GM21737 (cell line): ENCODE measurements around the gene SLC38A1.
"Not testable (repeated sequence)": the region's sequence is repeated elsewhere in the genome, so short reads cannot be mapped to it uniquely, and the experiment has no call there.

Experiments used
- ATAC-seq: cut with Tn5 transposase; IDR thresholded peaks from one replicate; pipeline ENCODE4 v1.9.1; 2021; ENCODE audit warnings: mild to moderate bottlenecking, moderate library complexity; ENCODE audit not compliant: unreplicated experiment

SLC38A1 gene

GRCh38 chr12:46268583-46269428 lies at the start of gene SLC38A1:
Gene SLC38A1, minus strand, starts transcription at chr12:46269043. Its CDS starts 29,243 bp downstream, at chr12:46239800.
- ATAC-seq, result peak; percentile 70

GRCh38 chr12:46318037-46318436 lies 49.2 kb upstream of the SLC38A1 start:
- ATAC-seq, result no peak

- ATAC-seq, result no peak
These were observed 35.2 kb upstream of the SLC38A1 start for GRCh38 chr12:46304070-46304469.

GRCh38 chr12:46303039-46303666 lies 34.3 kb upstream of the SLC38A1 start:
- ATAC-seq, result no peak

GRCh38 chr12:46300910-46301309 lies 32.1 kb upstream of the SLC38A1 start:
- no peak for ATAC-seq

GRCh38 chr12:46299851-46300250 lies 31.0 kb upstream of the SLC38A1 start:
- ATAC-seq, result no peak

- ATAC-seq, result no peak
These were observed 29.4 kb upstream of the SLC38A1 start for GRCh38 chr12:46298261-46298660.

- ATAC-seq, result no peak
These were observed 28.0 kb upstream of the SLC38A1 start for GRCh38 chr12:46296822-46297221.

GRCh38 chr12:46292754-46293402 lies 24.0 kb upstream of the SLC38A1 start:
- no peak for ATAC-seq

- not testable (repeated sequence) for ATAC-seq
These were observed 23.1 kb upstream of the SLC38A1 start for GRCh38 chr12:46291953-46292352.

GRCh38 chr12:46285177-46285576 lies 16.3 kb upstream of the SLC38A1 start:
- ATAC-seq, result not testable (repeated sequence)

GRCh38 chr12:46282829-46283228 lies 14.0 kb upstream of the SLC38A1 start:
- no peak for ATAC-seq

GRCh38 chr12:46276756-46277155 lies 7.9 kb upstream of the SLC38A1 start:
- ATAC-seq, result no peak

GRCh38 chr12:46271863-46272262 lies 3.0 kb upstream of the SLC38A1 start:
- no peak for ATAC-seq

GRCh38 chr12:46269429-46270241 lies 792 bp upstream of the SLC38A1 start:
- ATAC-seq, result peak; percentile 27

GRCh38 chr12:46267825-46268582 lies 839 bp downstream of the SLC38A1 start:
- no peak for ATAC-seq

- no peak for ATAC-seq
These were observed 1.3 kb downstream of the SLC38A1 start for GRCh38 chr12:46267575-46267824.

- no peak for ATAC-seq
These were observed 1.8 kb downstream of the SLC38A1 start for GRCh38 chr12:46266869-46267574.

GRCh38 chr12:46266382-46266791 lies 2.5 kb downstream of the SLC38A1 start:
- ATAC-seq, result no peak

- ATAC-seq, result no peak
These were observed 3.1 kb downstream of the SLC38A1 start for GRCh38 chr12:46265734-46266133.
